HEK293 (cell line): ENCODE results near the gene ZSWIM1.

ENCODE experiments used
- EGR2 ChIP-seq: fragments of 450-650 bp; formaldehyde crosslinking; IDR thresholded peaks from 2 replicates; pipeline ENCODE4 v1.5.1; 2016; ENCODE audit warnings: low read depth, missing biosample characterization, missing genetic modification characterization
- HOXC10 ChIP-seq: sonication (generic); formaldehyde crosslinking; IDR thresholded peaks from 2 replicates; pipeline ENCODE4 v1.8.1; 2023; ENCODE audit warnings: mild to moderate bottlenecking, missing genetic modification reagents
- INSM2 ChIP-seq: fragments of 450-650 bp; formaldehyde crosslinking; IDR thresholded peaks from 2 replicates; pipeline ENCODE4 v1.5.1; 2016; ENCODE audit warnings: missing biosample characterization, missing genetic modification characterization
- MYNN ChIP-seq: fragments of 450-650 bp; formaldehyde crosslinking; IDR thresholded peaks from 2 replicates; pipeline ENCODE4 v1.5.1; 2016; ENCODE audit warnings: missing biosample characterization, missing genetic modification characterization, borderline replicate concordance
- MZF1 ChIP-seq: fragments of 450-650 bp; formaldehyde crosslinking; IDR thresholded peaks from 2 replicates; pipeline ENCODE4 v1.5.1; 2017; ENCODE audit warnings: missing biosample characterization, missing genetic modification characterization, borderline replicate concordance
- PBX3 ChIP-seq: sonication (generic); formaldehyde crosslinking; IDR thresholded peaks from 2 replicates; pipeline ENCODE4 v1.8.1; 2022; ENCODE audit warnings: mild to moderate bottlenecking, moderate library complexity, missing genetic modification reagents
- PRDM4 ChIP-seq: fragments of 450-650 bp; formaldehyde crosslinking; IDR thresholded peaks from 2 replicates; pipeline ENCODE4 v1.5.1; 2017; ENCODE audit warnings: missing biosample characterization, missing genetic modification characterization
- SCRT1 ChIP-seq: fragments of 450-650 bp; formaldehyde crosslinking; IDR thresholded peaks from 2 replicates; pipeline ENCODE4 v1.5.1; 2016; ENCODE audit warnings: missing biosample characterization, missing genetic modification characterization, borderline replicate concordance
- SP3 ChIP-seq: fragments of 450-650 bp; formaldehyde crosslinking; IDR thresholded peaks from 2 replicates; pipeline ENCODE4 v1.5.1; 2016; ENCODE audit warnings: missing biosample characterization, missing genetic modification characterization
- TCF7L2 ChIP-seq: IDR thresholded peaks from 2 replicates; pipeline ENCODE4 v1.6.1; 2011; ENCODE audit warnings: low read depth, mild to moderate bottlenecking, inconsistent platforms, low read length, moderate library complexity, borderline replicate concordance
- YY2 ChIP-seq: fragments of 450-650 bp; formaldehyde crosslinking; IDR thresholded peaks from 2 replicates; pipeline ENCODE4 v1.5.1; 2016; ENCODE audit warnings: missing biosample characterization, missing genetic modification characterization
- ZEB2 ChIP-seq: fragments of 450-650 bp; formaldehyde crosslinking; IDR thresholded peaks from 2 replicates; pipeline ENCODE4 v1.5.1; 2016; ENCODE audit warnings: missing biosample characterization, missing genetic modification characterization
- ZFHX2 ChIP-seq: fragments of 450-650 bp; formaldehyde crosslinking; conservative IDR thresholded peaks from 2 replicates; pipeline ENCODE4 v1.5.1; 2016; ENCODE audit warnings: missing biosample characterization, missing genetic modification characterization
- ZFP37 ChIP-seq: fragments of 450-650 bp; formaldehyde crosslinking; IDR thresholded peaks from 2 replicates; pipeline ENCODE4 v1.5.1; 2016; ENCODE audit warnings: missing biosample characterization, missing genetic modification characterization
- ZIC2 ChIP-seq: fragments of 450-650 bp; formaldehyde crosslinking; IDR thresholded peaks from 2 replicates; pipeline ENCODE4 v1.5.1; 2016; ENCODE audit warnings: missing biosample characterization, missing genetic modification characterization
- ZNF138 ChIP-seq: fragments of 450-650 bp; formaldehyde crosslinking; IDR thresholded peaks from 2 replicates; pipeline ENCODE4 v1.5.1; 2016; ENCODE audit warnings: missing biosample characterization, missing genetic modification characterization, borderline replicate concordance
- ZNF146 ChIP-seq: fragments of 450-650 bp; formaldehyde crosslinking; IDR thresholded peaks from 2 replicates; pipeline ENCODE4 v1.5.1; 2016; ENCODE audit warnings: missing biosample characterization, missing genetic modification characterization
- ZNF16 ChIP-seq: fragments of 450-650 bp; formaldehyde crosslinking; IDR thresholded peaks from 2 replicates; pipeline ENCODE4 v1.5.1; 2016; ENCODE audit warnings: low read depth, missing biosample characterization, missing genetic modification characterization
- ZNF23 ChIP-seq: fragments of 450-650 bp; formaldehyde crosslinking; IDR thresholded peaks from 2 replicates; pipeline ENCODE4 v1.5.1; 2016; ENCODE audit warnings: missing biosample characterization, missing genetic modification characterization, borderline replicate concordance
- ZNF239 ChIP-seq: fragments of 450-650 bp; formaldehyde crosslinking; IDR thresholded peaks from 2 replicates; pipeline ENCODE4 v1.5.1; 2016; ENCODE audit warnings: missing biosample characterization, missing genetic modification characterization
- ZNF404 ChIP-seq: fragments of 450-650 bp; formaldehyde crosslinking; IDR thresholded peaks from 2 replicates; pipeline ENCODE4 v1.5.1; 2017; ENCODE audit warnings: missing biosample characterization, missing genetic modification characterization
- ZNF48 ChIP-seq: fragments of 450-650 bp; formaldehyde crosslinking; IDR thresholded peaks from 2 replicates; pipeline ENCODE4 v1.5.1; 2016; ENCODE audit warnings: missing biosample characterization, missing genetic modification characterization
- ZNF510 ChIP-seq: fragments of 450-650 bp; formaldehyde crosslinking; IDR thresholded peaks from 2 replicates; pipeline ENCODE4 v1.5.1; 2018; ENCODE audit warnings: mild to moderate bottlenecking, missing genetic modification characterization, missing biosample characterization; ENCODE audit not compliant: insufficient replicate concordance
- ZNF549 ChIP-seq: fragments of 450-650 bp; IDR thresholded peaks from 2 replicates; pipeline ENCODE4 v1.5.1; 2018; ENCODE audit warnings: missing biosample characterization, missing genetic modification characterization, mild to moderate bottlenecking, inconsistent platforms, moderate library complexity
- ZNF560 ChIP-seq: fragments of 450-650 bp; formaldehyde crosslinking; IDR thresholded peaks from 2 replicates; pipeline ENCODE4 v1.5.1; 2017; ENCODE audit warnings: missing biosample characterization, missing genetic modification characterization, borderline replicate concordance
- ZNF580 ChIP-seq: fragments of 450-650 bp; formaldehyde crosslinking; IDR thresholded peaks from 2 replicates; pipeline ENCODE4 v1.5.1; 2016; ENCODE audit warnings: missing biosample characterization, missing genetic modification characterization
- ZNF596 ChIP-seq: fragments of 450-650 bp; IDR thresholded peaks from 2 replicates; pipeline ENCODE4 v1.5.0; 2018; ENCODE audit warnings: missing biosample characterization, mild to moderate bottlenecking, missing genetic modification characterization, moderate library complexity
- ZNF600 ChIP-seq: fragments of 450-650 bp; formaldehyde crosslinking; IDR thresholded peaks from 2 replicates; pipeline ENCODE4 v1.5.1; 2016; ENCODE audit warnings: missing biosample characterization, missing genetic modification characterization
- ZNF626 ChIP-seq: fragments of 450-650 bp; sonication (Bioruptor Pico); formaldehyde crosslinking; IDR thresholded peaks from 2 replicates; pipeline ENCODE4 v1.5.1; 2018; ENCODE audit warnings: missing biosample characterization, missing genetic modification characterization, inconsistent platforms
- ZNF704 ChIP-seq: fragments of 450-650 bp; formaldehyde crosslinking; IDR thresholded peaks from 2 replicates; pipeline ENCODE4 v1.5.1; 2016; ENCODE audit warnings: missing biosample characterization, missing genetic modification characterization
- ZNF747 ChIP-seq: fragments of 450-650 bp; formaldehyde crosslinking; IDR thresholded peaks from 2 replicates; pipeline ENCODE4 v1.5.1; 2016; ENCODE audit warnings: missing biosample characterization, missing genetic modification characterization
- ZNF785 ChIP-seq: fragments of 450-650 bp; formaldehyde crosslinking; IDR thresholded peaks from 2 replicates; pipeline ENCODE4 v1.5.1; 2016; ENCODE audit warnings: missing biosample characterization, missing genetic modification characterization
- ZNF791 ChIP-seq: fragments of 450-650 bp; formaldehyde crosslinking; IDR thresholded peaks from 2 replicates; pipeline ENCODE4 v1.5.1; 2016; ENCODE audit warnings: missing biosample characterization, missing genetic modification characterization
- ZNF843 ChIP-seq: fragments of 450-650 bp; formaldehyde crosslinking; IDR thresholded peaks from 2 replicates; pipeline ENCODE4 v1.5.1; 2016; ENCODE audit warnings: missing biosample characterization, missing genetic modification characterization
- ZSCAN18 ChIP-seq: fragments of 450-650 bp; formaldehyde crosslinking; IDR thresholded peaks from 2 replicates; pipeline ENCODE4 v1.5.1; 2016; ENCODE audit warnings: missing biosample characterization, missing genetic modification characterization

ZSWIM1 gene

GRCh38 chr20:45905505-45906079, 24.6 kb downstream of the ZSWIM1 start (continued):
- TF ChIP-seq PRDM4 (tag by site-specific recombination) (no peak), ZFP37 (tag by site-specific recombination) (peak; percentile 55; the same call in 1 of the 2 replicates), ZNF560 (tag by site-specific recombination) (no peak), ZNF404 (tag by site-specific recombination) (no peak), MYNN (no peak), ZNF785 (tag by site-specific recombination) (no peak), ZNF16 (tag by site-specific recombination) (no peak), ZFHX2 (tag by site-specific recombination) (no peak), SCRT1 (no peak), INSM2 (tag by site-specific recombination) (peak; percentile 88), ZNF596 (tag by site-specific recombination) (no peak), ZNF791 (tag by site-specific recombination) (no peak), ZNF626 (tag by site-specific recombination) (no peak), ZNF510 (tag by site-specific recombination) (no peak), SP3 (tag by site-specific recombination) (no peak), YY2 (tag by site-specific recombination) (no peak), TCF7L2 (no peak), ZNF138 (tag by site-specific recombination) (no peak), PBX3 (no peak), ZNF23 (tag by site-specific recombination) (no peak), HOXC10 (no peak), EGR2 (tag by site-specific recombination) (no peak), ZSCAN18 (tag by site-specific recombination) (no peak), ZEB2 (tag by site-specific recombination) (no peak), ZNF704 (no peak), MZF1 (tag by site-specific recombination) (no peak), ZNF843 (no peak), ZNF146 (tag by site-specific recombination) (no peak), ZNF600 (tag by site-specific recombination) (no peak), ZNF239 (tag by site-specific recombination) (no peak), ZNF48 (tag by site-specific recombination) (no peak), ZNF580 (tag by site-specific recombination) (no peak), ZNF747 (tag by site-specific recombination) (no peak), ZIC2 (tag by site-specific recombination) (no peak), ZNF549 (tag by site-specific recombination) (no peak)
